Renal pelvis (tissue), 4 donors: ENCODE measurements around the gene FBXO44. TPM values are rescaled to one million over a fixed set of nuclear protein-coding genes. Genes with fewer than 3 reads are reported as not detected.

Experiments
- DNase-seq: peaks from one replicate; pipeline ENCODE4 v3.0.0-alpha.2; 2013
- polyA plus RNA-seq, 3 donors: library from polyadenylated mRNA; unstranded; fragments of 120-200 nt; gene quantifications; one replicate each; pipeline ENCODE4 v1.2.1, GENCODE V29; 2013; ENCODE audit not compliant: insufficient read length in 3 of 3

Gene FBXO44
- polyA plus RNA-seq, 3 donors, result 19.0 to 21.3 (median 20.6) TPM

DNA sequence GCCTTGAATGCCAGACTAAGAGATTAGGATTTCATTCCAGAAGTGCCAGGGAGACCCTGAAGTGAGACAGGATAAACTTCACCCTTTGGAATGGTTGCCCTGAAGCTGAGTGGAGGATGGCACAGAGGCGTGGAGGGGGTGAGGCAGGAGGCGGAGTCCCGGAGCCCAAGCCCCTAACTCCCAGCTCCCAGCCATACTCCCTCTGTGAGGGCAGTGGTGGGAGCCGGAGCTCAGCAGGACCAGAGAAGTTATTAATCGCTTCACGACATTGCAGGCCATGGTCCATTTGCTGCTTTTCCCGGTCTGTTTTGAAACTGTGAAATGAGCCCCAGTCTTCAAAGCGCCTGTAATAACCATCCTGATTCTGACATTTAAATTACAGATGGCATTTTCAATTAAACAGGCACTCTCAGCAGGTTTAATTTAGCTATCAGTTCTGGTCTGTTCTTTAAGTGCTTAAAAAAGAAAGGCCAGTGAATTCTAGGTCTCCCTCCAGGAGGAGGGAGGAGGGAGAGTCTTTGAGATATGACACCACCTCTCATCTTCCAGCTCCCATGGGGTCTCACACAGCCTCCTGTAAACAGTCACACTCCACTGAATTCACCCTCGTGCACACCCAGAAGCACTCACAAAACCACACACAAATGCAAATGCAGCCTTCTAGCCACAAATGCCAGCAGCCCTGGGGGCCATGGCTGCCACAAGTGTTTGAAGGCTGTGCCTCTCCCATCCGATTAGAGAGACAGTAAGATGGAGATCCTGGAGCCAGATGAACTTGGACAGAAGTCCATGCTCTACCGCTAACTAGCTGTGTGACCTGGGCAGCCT lies 20.1 kb upstream of the FBXO44 start:
- DNase-seq, result no peak

DNA sequence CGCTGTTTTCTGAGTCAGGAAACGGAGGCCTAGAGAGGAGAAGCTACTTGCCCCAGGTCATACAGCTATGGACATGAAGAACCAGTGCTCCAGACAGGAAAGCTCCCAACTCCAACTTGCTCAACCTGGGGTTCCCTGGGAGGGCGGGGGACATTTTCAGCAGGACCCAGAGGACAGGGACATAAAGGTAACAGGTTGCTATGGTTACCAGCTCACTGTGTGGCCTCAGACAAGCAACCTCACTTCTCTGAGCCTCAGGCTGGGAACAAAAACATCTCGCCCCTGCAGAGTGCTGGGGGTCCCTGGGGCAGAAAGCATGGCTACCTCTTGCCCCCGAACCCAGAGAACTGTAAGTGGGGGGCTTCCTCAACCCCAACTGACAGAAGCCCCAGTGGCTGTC lies 16.6 kb upstream of the FBXO44 start:
- no peak for DNase-seq

DNA sequence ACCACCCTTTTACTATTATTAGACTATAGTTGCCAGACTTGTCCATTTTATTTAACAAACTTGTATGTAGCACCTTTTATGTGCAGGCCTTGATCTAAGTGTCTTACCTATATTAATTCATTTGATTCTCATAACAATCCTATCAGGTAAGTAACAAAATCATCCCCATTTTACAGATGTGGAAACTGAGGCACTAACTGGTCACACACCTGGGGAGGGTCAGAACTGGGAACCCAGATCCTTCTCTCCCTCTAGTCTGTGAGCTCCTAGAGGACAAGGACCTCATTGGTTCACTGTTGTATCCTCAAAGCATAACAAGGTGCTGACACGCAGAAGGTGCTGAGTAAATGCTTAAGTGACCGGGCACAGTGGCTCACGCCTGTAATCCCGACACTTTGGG lies 15.3 kb upstream of the FBXO44 start:
- DNase-seq, result no peak

DNA sequence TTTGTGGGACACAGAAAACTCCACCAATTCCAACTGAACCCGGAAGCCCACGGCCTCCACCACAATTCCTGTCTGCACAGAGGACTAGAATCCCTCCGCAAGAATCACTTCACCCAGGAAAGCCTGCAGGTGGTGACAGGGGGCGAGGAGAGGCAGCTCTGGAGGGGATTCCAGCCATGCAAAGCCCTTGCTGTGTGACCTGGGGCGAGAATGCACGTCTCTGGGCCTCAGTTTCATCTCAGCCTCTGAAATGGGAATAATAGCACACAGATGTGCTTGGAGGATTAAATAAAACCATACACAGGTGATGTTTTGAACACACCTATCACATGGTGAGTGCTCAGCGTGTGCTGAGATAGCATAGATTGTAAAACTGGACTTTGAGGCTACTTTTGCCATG lies 14.6 kb upstream of the FBXO44 start:
- no peak for DNase-seq

- DNase-seq, result no peak
These were observed 13.7 kb upstream of the FBXO44 start for GRCh38 chr1:11640944-11641343.

- DNase-seq, result no peak
These were observed 12.8 kb upstream of the FBXO44 start for GRCh38 chr1:11641776-11642305.

DNA sequence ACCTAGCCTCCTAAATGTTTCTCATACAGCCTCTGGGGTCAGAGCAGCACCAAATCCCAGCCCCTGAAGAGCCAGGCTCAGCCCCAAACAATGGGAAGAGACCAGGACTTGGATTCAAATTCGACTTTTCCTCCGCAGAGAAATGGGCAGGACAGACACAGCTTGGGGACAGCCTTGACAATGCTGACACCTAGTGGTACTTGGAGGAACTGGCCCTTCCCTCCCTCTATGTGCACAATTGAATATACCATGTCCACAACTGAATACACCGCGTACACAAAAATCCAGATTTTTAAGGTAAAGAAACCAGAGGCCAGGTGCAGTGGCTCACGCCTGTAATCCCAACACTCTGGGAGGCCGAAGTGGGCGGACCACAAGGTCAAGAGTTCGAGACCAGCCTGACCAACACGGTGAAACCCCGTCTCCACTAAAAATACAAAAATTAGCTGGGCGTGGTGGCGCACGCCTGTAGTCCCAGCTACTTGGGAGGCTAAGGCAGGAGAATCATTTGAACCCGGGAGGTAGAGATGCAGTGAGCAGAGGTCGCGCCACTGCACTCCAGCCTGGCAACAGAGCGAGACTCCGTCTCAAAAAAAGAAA lies 12.2 kb upstream of the FBXO44 start:
- DNase-seq, result peak; percentile 39

DNA sequence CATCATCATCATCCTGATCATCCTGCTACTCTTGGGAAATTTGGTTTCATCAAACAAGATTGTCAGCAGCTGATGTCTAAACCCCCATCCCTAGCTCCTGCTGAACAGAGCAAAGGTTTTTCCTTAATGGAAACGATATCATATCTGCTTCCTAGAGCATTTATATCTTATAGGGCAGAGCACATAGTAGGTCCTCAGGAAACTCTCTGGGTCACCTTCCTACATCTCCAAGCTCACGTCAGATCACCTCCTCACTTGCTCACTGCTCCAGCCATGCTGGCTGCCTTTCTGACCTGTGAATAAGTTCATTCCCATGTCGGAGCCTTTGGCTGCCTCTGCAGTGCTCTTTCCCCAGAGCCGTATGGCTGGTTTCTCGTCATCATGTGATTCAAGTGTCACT lies 10.9 kb upstream of the FBXO44 start:
- DNase-seq, result no peak

DNA sequence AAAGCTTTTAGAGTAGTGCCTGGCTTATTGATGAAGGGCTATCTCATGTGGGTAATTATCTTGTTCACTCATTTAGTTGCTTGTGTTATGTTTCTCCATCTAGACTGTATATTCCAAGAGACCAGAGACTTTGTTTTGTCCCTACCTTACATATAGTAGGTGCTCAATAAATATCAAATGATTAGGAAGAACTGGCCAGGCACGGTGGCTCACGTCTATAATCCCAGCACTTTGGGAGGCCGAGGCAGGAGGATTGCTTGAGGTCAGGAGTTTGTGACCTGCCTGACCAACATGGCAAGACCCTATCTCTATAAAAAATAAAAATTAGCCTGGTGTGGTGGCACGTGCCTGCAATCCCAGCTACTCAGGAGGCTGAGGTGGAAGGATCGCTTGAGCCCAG lies 9.4 kb upstream of the FBXO44 start:
- no peak for DNase-seq

DNA sequence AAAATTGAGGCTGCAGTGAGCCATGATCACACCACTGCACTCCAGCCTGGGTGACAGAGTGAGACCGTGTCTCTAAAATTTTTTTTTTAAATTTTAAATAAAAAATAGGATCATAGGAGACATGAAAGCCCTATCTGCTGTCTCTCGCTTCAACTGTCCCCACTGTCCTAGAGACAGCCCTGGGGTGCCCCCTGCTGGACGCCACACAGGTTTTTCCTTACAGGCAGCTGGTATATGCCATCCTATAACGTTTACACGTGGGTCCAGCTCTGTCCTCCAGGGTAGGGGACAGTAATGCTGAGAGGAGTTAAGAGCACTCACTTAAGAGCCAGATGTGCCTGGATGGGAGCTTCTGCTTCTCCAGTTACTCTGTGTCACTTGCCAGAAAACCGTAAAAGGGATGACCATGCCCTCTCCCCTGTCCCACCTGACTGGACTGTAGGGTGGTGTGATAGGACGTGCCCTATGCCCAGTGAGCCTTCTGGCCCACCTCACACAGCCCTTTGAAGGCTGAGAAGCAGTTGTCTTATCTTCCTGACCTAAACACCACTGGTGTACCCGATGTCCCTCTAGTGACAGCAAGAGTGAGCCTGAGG lies 8.9 kb upstream of the FBXO44 start:
- peak; percentile 73 for DNase-seq

GRCh38 chr1:11646317-11646716 lies 8.4 kb upstream of the FBXO44 start:
- DNase-seq, result no peak

DNA sequence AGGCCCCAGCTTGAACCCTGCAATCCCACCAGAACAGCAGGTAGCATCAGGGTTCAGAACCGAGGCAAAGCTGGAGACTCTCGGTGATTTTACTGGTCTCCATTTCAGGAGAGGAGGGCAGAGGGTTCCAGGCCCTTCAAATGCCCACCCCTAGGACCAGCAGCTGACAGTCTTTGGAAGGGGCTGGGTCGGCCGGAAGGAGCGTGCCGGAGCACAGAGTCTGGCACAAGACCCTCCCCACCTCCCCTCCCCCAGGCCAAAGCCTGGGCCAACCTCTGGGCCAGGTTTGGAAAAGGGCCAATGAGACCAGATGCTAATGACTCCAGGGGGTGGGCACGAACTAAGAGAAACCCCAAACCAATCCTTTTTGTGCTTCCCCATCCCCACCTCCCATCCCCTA lies 7.3 kb upstream of the FBXO44 start:
- DNase-seq, result no peak

DNA sequence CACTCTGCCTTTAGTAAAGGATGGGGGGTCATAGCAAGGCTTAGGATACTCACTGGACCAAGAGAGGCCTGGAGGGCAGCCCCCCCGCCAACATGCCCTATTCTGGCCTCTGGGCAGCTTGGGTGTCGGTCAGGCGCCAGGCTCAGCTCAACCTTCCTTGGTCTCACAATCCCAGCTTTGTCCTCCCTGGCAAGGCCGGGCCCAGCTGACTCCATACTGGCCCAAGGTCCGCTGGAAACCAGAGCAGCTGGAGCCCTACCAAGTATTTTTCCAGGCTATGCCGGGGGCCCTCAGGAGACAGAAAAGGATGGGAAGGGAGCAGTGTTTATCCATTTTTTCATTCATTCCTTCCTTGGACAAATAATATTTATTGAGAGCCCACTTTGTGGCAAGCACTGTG lies 6.6 kb upstream of the FBXO44 start:
- DNase-seq, result no peak

GRCh38 chr1:11648732-11649158 lies 5.9 kb upstream of the FBXO44 start:
- DNase-seq, result no peak

DNA sequence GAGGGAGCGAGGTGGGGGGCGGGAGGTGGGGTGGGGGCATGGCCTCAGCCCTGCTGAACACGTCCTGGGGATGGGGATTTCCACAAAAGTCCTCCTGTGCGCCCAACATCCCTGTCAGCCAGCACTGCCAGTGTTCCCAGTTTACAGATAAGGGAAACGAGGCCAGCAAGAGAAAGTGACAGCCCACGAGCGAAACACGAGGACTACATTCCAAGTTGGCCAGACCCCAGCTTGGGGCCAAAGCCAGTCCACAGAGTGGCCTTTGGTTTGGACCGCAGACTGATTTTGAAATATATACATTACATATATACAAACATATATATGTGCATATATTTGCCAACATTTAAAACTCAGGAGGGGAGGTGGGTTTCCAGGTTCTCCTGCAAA lies 5.4 kb upstream of the FBXO44 start:
- no peak for DNase-seq

DNA sequence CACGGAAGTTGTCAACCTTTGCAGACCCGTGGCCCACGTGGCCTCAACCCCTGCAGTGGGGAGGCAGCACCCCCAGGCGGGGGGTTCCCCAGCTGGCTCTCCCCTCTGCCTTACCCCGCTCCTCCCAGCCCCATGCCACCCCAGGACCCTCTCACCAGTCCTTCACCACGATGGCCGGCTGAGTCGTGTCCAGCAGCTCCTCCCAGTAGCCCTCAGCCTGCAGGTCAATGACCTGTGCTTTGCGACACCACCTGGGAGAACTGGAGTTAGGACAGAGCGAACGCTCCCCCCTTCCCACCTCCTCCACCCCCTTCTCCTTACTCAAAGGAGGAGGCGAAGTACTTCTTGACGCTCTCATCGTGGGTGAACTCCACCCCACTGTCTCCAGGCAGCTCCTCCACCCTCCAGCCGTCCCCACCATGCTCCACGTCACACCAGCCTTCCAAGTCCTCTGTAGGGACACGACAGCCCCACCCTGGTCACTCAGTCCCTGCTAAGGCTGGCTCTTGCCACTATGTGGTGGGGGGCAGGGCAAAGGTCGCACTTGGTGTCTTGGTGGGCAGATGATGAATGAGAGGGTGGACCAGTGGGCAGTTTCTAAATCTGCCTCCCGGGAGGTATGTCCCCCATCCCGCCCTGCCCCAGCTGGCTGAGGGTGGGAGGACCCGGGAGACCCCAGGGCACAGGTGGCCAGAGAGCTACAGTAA lies 4.9 kb upstream of the FBXO44 start:
- DNase-seq, result no peak

GRCh38 chr1:11650331-11650991 lies 4.2 kb upstream of the FBXO44 start:
- DNase-seq, result peak; percentile 57

- DNase-seq, result no peak
These were observed 3.7 kb upstream of the FBXO44 start for GRCh38 chr1:11651017-11651416.

GRCh38 chr1:11652203-11652780 lies 2.4 kb upstream of the FBXO44 start:
- DNase-seq, result no peak

GRCh38 chr1:11653101-11653860 lies 1.4 kb upstream of the FBXO44 start:
- DNase-seq, result no peak

- DNase-seq, result no peak
These were observed 878 bp upstream of the FBXO44 start for GRCh38 chr1:11653861-11654136.
